Right lobe of liver (tissue), 6 donors: ENCODE data around the gene GPRASP3. TPM values are rescaled to one million over a fixed set of nuclear protein-coding genes. Genes with fewer than 3 reads are reported as not detected.
"Not testable (repeated sequence)": the region's sequence is repeated elsewhere in the genome, so short reads cannot be mapped to it uniquely, and the experiment has no call there.

Experiments
- ATAC-seq, 4 donors: fragments of 200-7000 bp; cut with Tn5 transposase; one replicate each; pipeline ENCODE4 v1.9.1; 2020; ENCODE audit warnings: mild to moderate bottlenecking in 4 of 4, moderate library complexity in 4 of 4
- DNase-seq, 3 donors: peaks; one replicate each; pipeline ENCODE4 v3.0.0-alpha.2; 2020
- H3K27ac ChIP-seq, 3 donors: fragments of 200-600 bp; one replicate each; pipeline ENCODE4 v1.8.0; 2022
- H3K27me3 ChIP-seq, 2 donors: fragments of 200-600 bp; one replicate each; pipeline ENCODE4 v1.8.0; 2022
- H3K36me3 ChIP-seq, 4 donors: fragments of 200-600 bp; sonication (generic) in 1 of 4; one replicate each; pipeline versions ENCODE4 v1.5.1 to v1.8.0; 2017 to 2022; ENCODE audit warnings: control low read depth in 1 of 4
- H3K4me1 ChIP-seq, 4 donors: fragments of 200-600 bp; sonication (generic) in 1 of 4; one replicate each; pipeline versions ENCODE4 v1.5.1 to v1.8.0; 2017 to 2022; ENCODE audit warnings: control low read depth in 1 of 4
- H3K4me3 ChIP-seq, 3 donors: fragments of 200-600 bp; one replicate each; pipeline ENCODE4 v1.8.0; 2022
- H3K9me3 ChIP-seq, 4 donors: fragments of 200-600 bp; sonication (generic) in 1 of 4; one replicate each; pipeline versions ENCODE4 v1.5.1 to v1.8.0; 2017 to 2022; ENCODE audit warnings: control low read depth in 1 of 4
- POLR2A ChIP-seq: fragments of 450-650 bp; IDR thresholded peaks from one replicate; pipeline ENCODE4 v1.6.1; 2017; ENCODE audit warnings: antibody characterized with exemption, mild to moderate bottlenecking
- WGBS: methylation state at CpG from one replicate; pipeline ENCODE4 v1.1.6; 2018; ENCODE audit warnings: low coverage, low lambda C conversion rate; ENCODE audit not compliant: insufficient coverage; ENCODE audit errors: missing lambda C conversion rate; 5-methylcytosine and 5-hydroxymethylcytosine counted together
- intact Hi-C, 2 donors: fragments of 100-400 bp; cut with DNase I; formaldehyde crosslinking; loops; one replicate each; pipeline versions ENCODE4 v1.11.2 to v1.14.1; 2022
- total RNA-seq, 6 experiments: library from RNA; depleted of rRNA in 2 of 6; stranded (reverse); fragments of >200 nt in 2 of 6; fragmentation: NEBNext Ultra II Directional in 3 of 6; extraction: Animal tissue kit (Norgen Biotek cat#: 25700) in 3 of 6; gene quantifications; one replicate each; pipeline versions ENCODE4 v1.1.0 to v1.2.4, GENCODE V29; 2016 to 2023
- TF ChIP-seq, protein P1 (sequence below), 4 donors: fragments of 200-600 bp in 3 of 4; fragments of 450-650 bp in 1 of 4; IDR thresholded peaks; one replicate each; pipeline versions ENCODE4 v1.5.1 to v1.8.0; 2016 to 2022; ENCODE audit warnings: antibody characterized with exemption in 4 of 4, mild to moderate bottlenecking in 2 of 4
- donor health status: DM: no; HTN: yes; CAD: no.
- donor health status: DM: no; HTN: no; CAD: no.
- donor health status: DM: no; HTN: no; CAD: no.
- donor health status: DM: no; HTN: yes; CAD: no.
- donor health status: DM: no; HTN: yes; CAD: no.

The GPRASP3 gene
- total RNA-seq, 6 experiments from 2014 or later = 1.7 to 3.4 (median 2.2) TPM

- intact Hi-C loops = no loop called here
- 47% methylated on average over 18 of the region's 68 CpGs for WGBS
- no peaks in the 10 kb centered on the region for H3K4me1 ChIP-seq
- TF ChIP-seq, protein P1, sequence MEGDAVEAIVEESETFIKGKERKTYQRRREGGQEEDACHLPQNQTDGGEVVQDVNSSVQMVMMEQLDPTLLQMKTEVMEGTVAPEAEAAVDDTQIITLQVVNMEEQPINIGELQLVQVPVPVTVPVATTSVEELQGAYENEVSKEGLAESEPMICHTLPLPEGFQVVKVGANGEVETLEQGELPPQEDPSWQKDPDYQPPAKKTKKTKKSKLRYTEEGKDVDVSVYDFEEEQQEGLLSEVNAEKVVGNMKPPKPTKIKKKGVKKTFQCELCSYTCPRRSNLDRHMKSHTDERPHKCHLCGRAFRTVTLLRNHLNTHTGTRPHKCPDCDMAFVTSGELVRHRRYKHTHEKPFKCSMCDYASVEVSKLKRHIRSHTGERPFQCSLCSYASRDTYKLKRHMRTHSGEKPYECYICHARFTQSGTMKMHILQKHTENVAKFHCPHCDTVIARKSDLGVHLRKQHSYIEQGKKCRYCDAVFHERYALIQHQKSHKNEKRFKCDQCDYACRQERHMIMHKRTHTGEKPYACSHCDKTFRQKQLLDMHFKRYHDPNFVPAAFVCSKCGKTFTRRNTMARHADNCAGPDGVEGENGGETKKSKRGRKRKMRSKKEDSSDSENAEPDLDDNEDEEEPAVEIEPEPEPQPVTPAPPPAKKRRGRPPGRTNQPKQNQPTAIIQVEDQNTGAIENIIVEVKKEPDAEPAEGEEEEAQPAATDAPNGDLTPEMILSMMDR (IDR thresholded peaks at IDR 0.05) = no peak
- no peak for TF ChIP-seq POLR2A
- peak within 1 kb of the TSS; percentile 53 to 63 (median 63) for H3K4me3 ChIP-seq
- H3K27me3 ChIP-seq = no peaks in the 10 kb centered on the region
- H3K36me3 ChIP-seq = no peaks in the 10 kb centered on the region
- peak within 1 kb of the TSS; percentile 81 to 96 (median 91) for H3K27ac ChIP-seq
- ATAC-seq = peak; percentile 82 to 93 (median 87)
- peak; percentile 62 to 72 (median 69) for DNase-seq
- no peaks in the 10 kb centered on the region for H3K9me3 ChIP-seq
Measured at GRCh38 chrX:102712216-102712966, 8.2 kb upstream of the GPRASP3 start, which contains the start of gene GPRASP2. GPRASP2 (plus strand) TSS chrX:102712448; CDS start chrX:102714870, 2,422 bp downstream.

DNA sequence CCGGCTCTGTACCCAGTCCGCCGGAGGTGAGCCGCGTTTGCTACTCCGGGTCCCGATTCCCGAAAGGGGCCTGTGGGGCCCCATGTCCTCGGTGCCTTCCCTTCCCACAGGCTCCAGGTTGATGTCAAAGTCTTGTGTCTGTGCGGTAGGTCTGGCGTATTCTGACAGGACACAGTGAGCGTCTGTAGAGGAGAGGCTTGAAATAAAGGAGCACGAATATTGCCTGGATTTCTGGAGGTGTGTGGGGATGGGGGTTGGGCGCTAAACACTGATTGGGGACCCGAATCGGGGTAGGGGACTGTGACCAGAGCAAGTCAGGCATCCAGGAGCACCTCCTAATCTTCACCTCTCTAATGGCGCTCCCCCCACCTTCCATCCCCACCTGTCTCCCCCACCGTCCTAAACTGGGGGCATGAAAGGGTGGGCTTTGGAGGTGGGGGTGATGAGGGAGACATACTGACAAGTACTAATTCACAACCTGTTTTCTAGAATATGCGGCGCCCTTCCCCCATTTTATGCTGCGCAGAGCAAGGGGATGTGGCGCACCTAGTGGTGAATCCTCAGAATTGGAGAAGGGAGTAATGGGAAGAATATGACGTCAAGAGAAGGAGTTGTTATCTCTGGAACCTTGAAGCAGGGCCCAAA, 7.4 kb upstream of the GPRASP3 start:
- intact Hi-C loops = no loop called here
- 32% methylated on average over 7 of the region's 23 CpGs for WGBS
- DNase-seq = peak; percentile 45 to 74 (median 62)
- TF ChIP-seq, protein P1 (IDR thresholded peaks at IDR 0.05) = peak; percentile 46 to 64 (median 54)
- no peak for TF ChIP-seq POLR2A
- Histone ChIP-seq H3K27me3 (no peaks in the 10 kb centered on the region), H3K36me3 (no peaks in the 10 kb centered on the region), H3K9me3 (no peaks in the 10 kb centered on the region), H3K4me1 (no peaks in the 10 kb centered on the region), H3K4me3 (peak overlapping the region; percentile 53 to 63 (median 63)), H3K27ac (peak overlapping the region; percentile 81 to 96 (median 91))
- peak; percentile 83 to 89 (median 86) for ATAC-seq

- Histone ChIP-seq H3K4me3 (no peak overlapping the region), H3K36me3 (no peaks in the 10 kb centered on the region), H3K4me1 (no peaks in the 10 kb centered on the region), H3K9me3 (no peaks in the 10 kb centered on the region), H3K27me3 (no peaks in the 10 kb centered on the region), H3K27ac (no peak overlapping the region)
- TF ChIP-seq POLR2A = no peak
- TF ChIP-seq, protein P1 (IDR thresholded peaks at IDR 0.05) = no peak
- intact Hi-C loops = no loop called here
- DNase-seq = no peak
- no peak for ATAC-seq
- 90% methylated on average over 2 of the region's 6 CpGs for WGBS
Measured at GRCh38 chrX:102714994-102715393, 5.5 kb upstream of the GPRASP3 start.

DNA sequence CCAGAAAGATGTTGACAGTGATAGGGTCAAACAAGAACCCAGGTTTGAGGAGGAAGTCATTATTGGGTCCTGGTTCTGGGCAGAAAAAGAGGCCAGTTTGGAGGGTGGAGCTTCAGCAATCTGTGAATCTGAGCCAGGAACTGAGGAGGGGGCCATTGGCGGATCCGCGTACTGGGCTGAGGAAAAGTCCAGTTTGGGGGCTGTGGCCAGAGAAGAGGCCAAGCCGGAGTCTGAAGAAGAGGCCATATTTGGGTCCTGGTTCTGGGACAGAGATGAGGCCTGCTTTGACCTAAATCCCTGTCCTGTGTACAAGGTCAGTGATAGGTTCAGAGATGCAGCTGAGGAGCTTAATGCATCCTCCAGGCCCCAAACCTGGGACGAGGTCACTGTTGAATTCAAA, 4.6 kb upstream of the GPRASP3 start:
- no peak for DNase-seq
- ATAC-seq = no peak
- 92% methylated on average over 4 of the region's 5 CpGs for WGBS
- no peaks in the 10 kb centered on the region for H3K9me3 ChIP-seq
- H3K36me3 ChIP-seq = no peaks in the 10 kb centered on the region
- no peak overlapping the region for H3K27ac ChIP-seq
- TF ChIP-seq, protein P1 (IDR thresholded peaks at IDR 0.05) = no peak
- TF ChIP-seq POLR2A = no peak
- no peak overlapping the region for H3K4me3 ChIP-seq
- no peaks in the 10 kb centered on the region for H3K27me3 ChIP-seq
- H3K4me1 ChIP-seq = no peaks in the 10 kb centered on the region
- intact Hi-C loops = no loop called here

GRCh38 chrX:102721169-102721506, 595 bp downstream of the GPRASP3 start:
- H3K4me3 ChIP-seq = peak overlapping the region in 2 of 3 donors; percentile 48
- H3K27ac ChIP-seq, DNase-seq, ATAC-seq, H3K9me3 ChIP-seq, H3K4me1 ChIP-seq, intact Hi-C loops, H3K36me3 ChIP-seq, H3K27me3 ChIP-seq: not testable (repeated sequence)
- 40% methylated on average over 3 of the region's 7 CpGs for WGBS
